K562 (cell line): ENCODE results near the gene DHRS3. TPM values are rescaled to one million over a fixed set of nuclear protein-coding genes. Genes with fewer than 3 reads are reported as not detected.

ENCODE experiments used
- BACH1 ChIP-seq: fragments of 200-800 bp; sonication (Bioruptor generic); IDR thresholded peaks from 2 replicates; pipeline ENCODE4 v1.6.1; 2016; ENCODE audit warnings: missing genetic modification characterization, missing compliant biosample characterization
- FOXM1 ChIP-seq, 2 experiments: fragments of 450-650 bp in 1 of 2; sonication (generic) in 1 of 2; formaldehyde crosslinking in 1 of 2; IDR thresholded peaks; 2 replicates each; pipeline versions ENCODE4 v1.6.1 to v1.9.0; 2017 to 2022; ENCODE audit warnings: low read depth in 2 of 2, mild to moderate bottlenecking in 2 of 2, missing genetic modification reagents in 1 of 2, moderate library complexity in 1 of 2
- HSF4 ChIP-seq: fragments of 250-450 bp; sonication (Bioruptor Pico); IDR thresholded peaks from 2 replicates; pipeline ENCODE4 v2.1.2; 2022; ENCODE audit warnings: mild to moderate bottlenecking, moderate library complexity, borderline replicate concordance
- MED1 ChIP-seq: sonication (generic); formaldehyde crosslinking; IDR thresholded peaks from 2 replicates; pipeline ENCODE4 v1.8.1; 2023; ENCODE audit warnings: missing genetic modification reagents, borderline replicate concordance
- POLR2H ChIP-seq: IDR thresholded peaks from 2 replicates; pipeline ENCODE4 v1.6.1; 2016; ENCODE audit warnings: missing genetic modification characterization, low read depth, mild to moderate bottlenecking, control low read depth, missing compliant biosample characterization, moderate library complexity
- POLR3A ChIP-seq: IDR thresholded peaks from 2 replicates; pipeline ENCODE4 v1.6.1; 2011; ENCODE audit warnings: borderline replicate concordance, mild to moderate bottlenecking, moderate library complexity; ENCODE audit not compliant: insufficient read length, insufficient read depth; ENCODE audit errors: extremely low read depth
- TOE1 ChIP-seq, 2 experiments: fragments of 450-650 bp in 1 of 2; sonication (generic) in 1 of 2; formaldehyde crosslinking in 1 of 2; IDR thresholded peaks; 2 replicates each; pipeline versions ENCODE4 v1.7.1 to v1.8.0; 2016 to 2022; ENCODE audit warnings: borderline replicate concordance in 2 of 2, mild to moderate bottlenecking in 2 of 2, antibody characterized with exemption in 1 of 2, inconsistent platforms in 1 of 2, low read depth in 1 of 2, missing genetic modification reagents in 1 of 2, moderate library complexity in 1 of 2
- polyA plus RNA-seq, 8 experiments: library from polyadenylated mRNA; depleted of rRNA in 4 of 8; stranded (reverse) in 5 of 8; unstranded in 3 of 8; fragments of >200 nt; fragmentation: Nextera tagmentation in 2 of 8; fragmentation: Illumina TruSeq in 1 of 8; extraction: Ambion mirVana in 2 of 8; extraction: Trizol in 1 of 8; gene quantifications; 2 replicates each; pipeline versions ENCODE4 v1.2.1 to v1.2.3, GENCODE V29; 2011 to 2014; ENCODE audit warnings: inconsistent platforms in 1 of 8, missing spikeins in 1 of 8
- total RNA-seq, 7 experiments: library from RNA; depleted of rRNA in 6 of 7; stranded (reverse); fragments of >200 nt in 6 of 7; fragmentation: Illumina TruSeq in 2 of 7; extraction: Trizol in 2 of 7; gene quantifications; 2 replicates each; pipeline versions ENCODE4 v1.2.1 to v1.2.3, GENCODE V29; 2011 to 2021; ENCODE audit warnings: low replicate concordance in 1 of 7
- TF ChIP-seq, protein P1 (sequence below): fragments of 450-650 bp; IDR thresholded peaks from 2 replicates; pipeline ENCODE4 v1.6.1; 2017; ENCODE audit warnings: antibody characterized with exemption, mild to moderate bottlenecking
- TF ChIP-seq, protein P2 (sequence below): fragments of 250-450 bp; sonication (Bioruptor Pico); IDR thresholded peaks from 2 replicates; pipeline ENCODE4 v1.4.0; 2020
- TF ChIP-seq, protein P3 (sequence below), 2 experiments: fragments of 450-650 bp; conservative IDR thresholded peaks; 2 replicates each; pipeline ENCODE4 v1.6.1; 2017; ENCODE audit warnings: mild to moderate bottlenecking in 2 of 2, moderate library complexity in 2 of 2
- TF ChIP-seq, protein P4 (sequence below): sonication (generic); formaldehyde crosslinking; IDR thresholded peaks from 2 replicates; pipeline ENCODE4 v1.8.0; 2023; ENCODE audit warnings: mild to moderate bottlenecking, missing genetic modification reagents
- TF ChIP-seq, protein P5 (sequence below): fragments of 450-650 bp; formaldehyde crosslinking; conservative IDR thresholded peaks from 2 replicates; pipeline ENCODE4 v1.4.0; 2022; ENCODE audit warnings: mild to moderate bottlenecking, missing genetic modification characterization
- TF ChIP-seq, protein P6 (sequence below): fragments of 450-650 bp; conservative IDR thresholded peaks from 2 replicates; pipeline ENCODE4 v1.6.1; 2016; ENCODE audit warnings: missing genetic modification characterization, low read depth, mild to moderate bottlenecking, control low read depth, missing compliant biosample characterization

The DHRS3 gene
- total and polyA plus RNA-seq, 9 of the 15 experiments (the other 6 are each of a cell fraction or from before 2014, with no cell fraction given) = 21.0 to 116 (median 58.7) TPM

DNA sequence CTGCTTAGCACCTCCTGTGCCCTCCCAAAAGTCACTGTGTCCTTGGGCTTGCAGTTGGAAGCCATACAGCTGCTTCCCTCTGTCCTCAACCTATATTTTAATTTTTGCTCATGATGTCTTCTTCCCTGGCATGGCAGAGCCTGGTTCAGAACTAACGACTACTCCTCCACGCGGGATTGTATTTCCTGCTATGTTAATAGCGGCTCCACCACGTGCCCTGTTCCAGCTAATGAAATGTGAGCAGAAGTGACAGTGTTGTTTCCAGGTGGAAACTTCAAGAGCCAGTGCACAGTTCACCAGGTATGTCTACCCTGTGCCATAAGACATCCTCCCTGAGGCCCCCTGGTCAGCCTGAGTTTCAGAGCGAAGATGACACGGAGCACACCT lies 52.1 kb downstream of the DHRS3 start (continued):
- TF ChIP-seq, protein P1, sequence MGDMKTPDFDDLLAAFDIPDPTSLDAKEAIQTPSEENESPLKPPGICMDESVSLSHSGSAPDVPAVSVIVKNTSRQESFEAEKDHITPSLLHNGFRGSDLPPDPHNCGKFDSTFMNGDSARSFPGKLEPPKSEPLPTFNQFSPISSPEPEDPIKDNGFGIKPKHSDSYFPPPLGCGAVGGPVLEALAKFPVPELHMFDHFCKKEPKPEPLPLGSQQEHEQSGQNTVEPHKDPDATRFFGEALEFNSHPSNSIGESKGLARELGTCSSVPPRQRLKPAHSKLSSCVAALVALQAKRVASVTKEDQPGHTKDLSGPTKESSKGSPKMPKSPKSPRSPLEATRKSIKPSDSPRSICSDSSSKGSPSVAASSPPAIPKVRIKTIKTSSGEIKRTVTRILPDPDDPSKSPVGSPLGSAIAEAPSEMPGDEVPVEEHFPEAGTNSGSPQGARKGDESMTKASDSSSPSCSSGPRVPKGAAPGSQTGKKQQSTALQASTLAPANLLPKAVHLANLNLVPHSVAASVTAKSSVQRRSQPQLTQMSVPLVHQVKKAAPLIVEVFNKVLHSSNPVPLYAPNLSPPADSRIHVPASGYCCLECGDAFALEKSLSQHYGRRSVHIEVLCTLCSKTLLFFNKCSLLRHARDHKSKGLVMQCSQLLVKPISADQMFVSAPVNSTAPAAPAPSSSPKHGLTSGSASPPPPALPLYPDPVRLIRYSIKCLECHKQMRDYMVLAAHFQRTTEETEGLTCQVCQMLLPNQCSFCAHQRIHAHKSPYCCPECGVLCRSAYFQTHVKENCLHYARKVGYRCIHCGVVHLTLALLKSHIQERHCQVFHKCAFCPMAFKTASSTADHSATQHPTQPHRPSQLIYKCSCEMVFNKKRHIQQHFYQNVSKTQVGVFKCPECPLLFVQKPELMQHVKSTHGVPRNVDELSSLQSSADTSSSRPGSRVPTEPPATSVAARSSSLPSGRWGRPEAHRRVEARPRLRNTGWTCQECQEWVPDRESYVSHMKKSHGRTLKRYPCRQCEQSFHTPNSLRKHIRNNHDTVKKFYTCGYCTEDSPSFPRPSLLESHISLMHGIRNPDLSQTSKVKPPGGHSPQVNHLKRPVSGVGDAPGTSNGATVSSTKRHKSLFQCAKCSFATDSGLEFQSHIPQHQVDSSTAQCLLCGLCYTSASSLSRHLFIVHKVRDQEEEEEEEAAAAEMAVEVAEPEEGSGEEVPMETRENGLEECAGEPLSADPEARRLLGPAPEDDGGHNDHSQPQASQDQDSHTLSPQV = peak; percentile 35; the same call in 1 of the 2 replicates
- TF ChIP-seq TOE1 (IDR thresholded peaks at IDR 0.05; ENCODE audit: borderline replicate concordance) = no peak; the same call in 1 of the 2 replicates
- TF ChIP-seq TOE1 (CRISPR knock-in tag; IDR thresholded peaks at IDR 0.05; ENCODE audit: borderline replicate concordance, low read depth) = no peak
- no peak for TF ChIP-seq BACH1
- TF ChIP-seq, protein P2, sequence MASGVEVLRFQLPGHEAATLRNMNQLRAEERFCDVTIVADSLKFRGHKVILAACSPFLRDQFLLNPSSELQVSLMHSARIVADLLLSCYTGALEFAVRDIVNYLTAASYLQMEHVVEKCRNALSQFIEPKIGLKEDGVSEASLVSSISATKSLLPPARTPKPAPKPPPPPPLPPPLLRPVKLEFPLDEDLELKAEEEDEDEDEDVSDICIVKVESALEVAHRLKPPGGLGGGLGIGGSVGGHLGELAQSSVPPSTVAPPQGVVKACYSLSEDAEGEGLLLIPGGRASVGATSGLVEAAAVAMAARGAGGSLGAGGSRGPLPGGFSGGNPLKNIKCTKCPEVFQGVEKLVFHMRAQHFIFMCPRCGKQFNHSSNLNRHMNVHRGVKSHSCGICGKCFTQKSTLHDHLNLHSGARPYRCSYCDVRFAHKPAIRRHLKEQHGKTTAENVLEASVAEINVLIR (CRISPR knock-in tag) = no peak
- no peak for TF ChIP-seq HSF4 (CRISPR knock-in tag)
- TF ChIP-seq, protein P3, sequence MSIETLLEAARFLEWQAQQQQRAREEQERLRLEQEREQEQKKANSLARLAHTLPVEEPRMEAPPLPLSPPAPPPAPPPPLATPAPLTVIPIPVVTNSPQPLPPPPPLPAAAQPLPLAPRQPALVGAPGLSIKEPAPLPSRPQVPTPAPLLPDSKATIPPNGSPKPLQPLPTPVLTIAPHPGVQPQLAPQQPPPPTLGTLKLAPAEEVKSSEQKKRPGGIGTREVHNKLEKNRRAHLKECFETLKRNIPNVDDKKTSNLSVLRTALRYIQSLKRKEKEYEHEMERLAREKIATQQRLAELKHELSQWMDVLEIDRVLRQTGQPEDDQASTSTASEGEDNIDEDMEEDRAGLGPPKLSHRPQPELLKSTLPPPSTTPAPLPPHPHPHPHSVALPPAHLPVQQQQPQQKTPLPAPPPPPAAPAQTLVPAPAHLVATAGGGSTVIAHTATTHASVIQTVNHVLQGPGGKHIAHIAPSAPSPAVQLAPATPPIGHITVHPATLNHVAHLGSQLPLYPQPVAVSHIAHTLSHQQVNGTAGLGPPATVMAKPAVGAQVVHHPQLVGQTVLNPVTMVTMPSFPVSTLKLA (conservative IDR thresholded peaks at IDR 0.05) = peak; percentile 62 to 66
- no peak for TF ChIP-seq MED1
- TF ChIP-seq POLR2H (tag) = no peak
- TF ChIP-seq, protein P4, sequence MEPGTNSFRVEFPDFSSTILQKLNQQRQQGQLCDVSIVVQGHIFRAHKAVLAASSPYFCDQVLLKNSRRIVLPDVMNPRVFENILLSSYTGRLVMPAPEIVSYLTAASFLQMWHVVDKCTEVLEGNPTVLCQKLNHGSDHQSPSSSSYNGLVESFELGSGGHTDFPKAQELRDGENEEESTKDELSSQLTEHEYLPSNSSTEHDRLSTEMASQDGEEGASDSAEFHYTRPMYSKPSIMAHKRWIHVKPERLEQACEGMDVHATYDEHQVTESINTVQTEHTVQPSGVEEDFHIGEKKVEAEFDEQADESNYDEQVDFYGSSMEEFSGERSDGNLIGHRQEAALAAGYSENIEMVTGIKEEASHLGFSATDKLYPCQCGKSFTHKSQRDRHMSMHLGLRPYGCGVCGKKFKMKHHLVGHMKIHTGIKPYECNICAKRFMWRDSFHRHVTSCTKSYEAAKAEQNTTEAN (CRISPR knock-in tag) = no peak
- TF ChIP-seq, protein P5, sequence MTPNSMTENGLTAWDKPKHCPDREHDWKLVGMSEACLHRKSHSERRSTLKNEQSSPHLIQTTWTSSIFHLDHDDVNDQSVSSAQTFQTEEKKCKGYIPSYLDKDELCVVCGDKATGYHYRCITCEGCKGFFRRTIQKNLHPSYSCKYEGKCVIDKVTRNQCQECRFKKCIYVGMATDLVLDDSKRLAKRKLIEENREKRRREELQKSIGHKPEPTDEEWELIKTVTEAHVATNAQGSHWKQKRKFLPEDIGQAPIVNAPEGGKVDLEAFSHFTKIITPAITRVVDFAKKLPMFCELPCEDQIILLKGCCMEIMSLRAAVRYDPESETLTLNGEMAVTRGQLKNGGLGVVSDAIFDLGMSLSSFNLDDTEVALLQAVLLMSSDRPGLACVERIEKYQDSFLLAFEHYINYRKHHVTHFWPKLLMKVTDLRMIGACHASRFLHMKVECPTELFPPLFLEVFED = no peak
- TF ChIP-seq, protein P6, sequence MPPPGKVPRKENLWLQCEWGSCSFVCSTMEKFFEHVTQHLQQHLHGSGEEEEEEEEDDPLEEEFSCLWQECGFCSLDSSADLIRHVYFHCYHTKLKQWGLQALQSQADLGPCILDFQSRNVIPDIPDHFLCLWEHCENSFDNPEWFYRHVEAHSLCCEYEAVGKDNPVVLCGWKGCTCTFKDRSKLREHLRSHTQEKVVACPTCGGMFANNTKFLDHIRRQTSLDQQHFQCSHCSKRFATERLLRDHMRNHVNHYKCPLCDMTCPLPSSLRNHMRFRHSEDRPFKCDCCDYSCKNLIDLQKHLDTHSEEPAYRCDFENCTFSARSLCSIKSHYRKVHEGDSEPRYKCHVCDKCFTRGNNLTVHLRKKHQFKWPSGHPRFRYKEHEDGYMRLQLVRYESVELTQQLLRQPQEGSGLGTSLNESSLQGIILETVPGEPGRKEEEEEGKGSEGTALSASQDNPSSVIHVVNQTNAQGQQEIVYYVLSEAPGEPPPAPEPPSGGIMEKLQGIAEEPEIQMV (tag) = no peak
- TF ChIP-seq FOXM1 (IDR thresholded peaks at IDR 0.05; ENCODE audit: low read depth) = no peak
- no peak for TF ChIP-seq FOXM1 (CRISPR knock-in tag; IDR thresholded peaks at IDR 0.05; ENCODE audit: low read depth)
- TF ChIP-seq POLR3A = no peak
